OCI-LY7 (cell line): ENCODE data around the gene KRT37.

Experiments used
- EZH2phosphoT487 ChIP-seq: fragments of 200-600 bp; sonication (generic); IDR thresholded peaks from 2 replicates; pipeline ENCODE4 v1.6.1; 2018; ENCODE audit warnings: low read depth, borderline replicate concordance, mild to moderate bottlenecking, mixed run types, antibody characterized with exemption, low read length, moderate library complexity, mixed read lengths
- TF ChIP-seq, protein P1 (sequence below): fragments of 200-600 bp; sonication (generic); conservative IDR thresholded peaks from 2 replicates; pipeline ENCODE4 v1.5.1; 2014; ENCODE audit warnings: mild to moderate bottlenecking, antibody characterized with exemption, low read length, moderate library complexity, mixed read lengths

DNA sequence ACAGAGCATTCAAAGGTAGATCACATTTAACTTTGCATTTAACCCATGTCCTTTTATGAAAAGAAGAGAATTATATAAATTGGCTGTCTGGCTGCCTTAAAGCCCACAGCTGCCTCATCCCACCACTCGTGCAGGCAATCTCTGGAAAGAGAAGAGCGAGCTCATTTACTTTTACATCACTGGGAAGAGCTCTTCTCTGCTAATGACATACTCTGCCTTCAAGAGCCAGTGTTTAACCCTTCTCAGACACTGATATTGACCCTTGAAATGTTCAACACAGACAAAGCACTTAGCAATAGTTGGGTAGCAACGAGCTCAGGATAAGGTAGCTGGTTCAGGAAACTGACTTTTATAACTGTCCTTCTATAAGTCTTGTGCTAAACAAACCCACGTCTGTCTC, 9.6 kb upstream of the KRT37 start:
- TF ChIP-seq, protein P1, sequence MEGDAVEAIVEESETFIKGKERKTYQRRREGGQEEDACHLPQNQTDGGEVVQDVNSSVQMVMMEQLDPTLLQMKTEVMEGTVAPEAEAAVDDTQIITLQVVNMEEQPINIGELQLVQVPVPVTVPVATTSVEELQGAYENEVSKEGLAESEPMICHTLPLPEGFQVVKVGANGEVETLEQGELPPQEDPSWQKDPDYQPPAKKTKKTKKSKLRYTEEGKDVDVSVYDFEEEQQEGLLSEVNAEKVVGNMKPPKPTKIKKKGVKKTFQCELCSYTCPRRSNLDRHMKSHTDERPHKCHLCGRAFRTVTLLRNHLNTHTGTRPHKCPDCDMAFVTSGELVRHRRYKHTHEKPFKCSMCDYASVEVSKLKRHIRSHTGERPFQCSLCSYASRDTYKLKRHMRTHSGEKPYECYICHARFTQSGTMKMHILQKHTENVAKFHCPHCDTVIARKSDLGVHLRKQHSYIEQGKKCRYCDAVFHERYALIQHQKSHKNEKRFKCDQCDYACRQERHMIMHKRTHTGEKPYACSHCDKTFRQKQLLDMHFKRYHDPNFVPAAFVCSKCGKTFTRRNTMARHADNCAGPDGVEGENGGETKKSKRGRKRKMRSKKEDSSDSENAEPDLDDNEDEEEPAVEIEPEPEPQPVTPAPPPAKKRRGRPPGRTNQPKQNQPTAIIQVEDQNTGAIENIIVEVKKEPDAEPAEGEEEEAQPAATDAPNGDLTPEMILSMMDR: no peak
- TF ChIP-seq EZH2phosphoT487: no peak
